Activated CD8-positive, alpha-beta T cell treated with anti-CD3 and anti-CD28 coated beads for 36 hours (primary cell): ENCODE data around the gene AP3B1. TPM values are rescaled to one million over a fixed set of nuclear protein-coding genes. Genes with fewer than 3 reads are reported as not detected.

Source experiments
- ATAC-seq: fragments of 200-7000 bp; cut with Tn5 transposase; one replicate; pipeline ENCODE4 v1.10.0; 2021; ENCODE audit warnings: mild to moderate bottlenecking, moderate library complexity
- CTCF ChIA-PET: fragments of 350-600 bp; sonication (Branson Sonifier 250); formaldehyde crosslinking; loops from one replicate; lab custom pipeline; 2021; ENCODE audit warnings: antibody characterized with exemption; lab: Charles Lee
- POLR2A ChIA-PET: fragments of 350-600 bp; sonication (Branson Sonifier 250); formaldehyde crosslinking; loops from one replicate; lab custom pipeline; 2021; ENCODE audit warnings: antibody characterized with exemption; lab: Charles Lee
- DNase-seq: peaks from one replicate; pipeline ENCODE4 v3.0.0-alpha.2; 2020
- H3K27ac Mint-ChIP-seq: one replicate; pipeline ENCODE4 v1.8.0; 2021; ENCODE audit warnings: mild to moderate bottlenecking, mixed read lengths
- H3K27me3 Mint-ChIP-seq: one replicate; pipeline ENCODE4 v1.8.0; 2021; ENCODE audit warnings: mixed read lengths
- H3K36me3 Mint-ChIP-seq: one replicate; pipeline ENCODE4 v1.8.0; 2021; ENCODE audit warnings: low read depth, mixed read lengths
- H3K4me1 Mint-ChIP-seq: one replicate; pipeline ENCODE4 v1.8.0; 2021; ENCODE audit warnings: low read depth, mixed read lengths
- H3K4me3 Mint-ChIP-seq: one replicate; pipeline ENCODE4 v1.8.0; 2021; ENCODE audit warnings: mild to moderate bottlenecking, moderate library complexity, mixed read lengths
- H3K9me3 Mint-ChIP-seq: one replicate; pipeline ENCODE4 v1.8.0; 2021; ENCODE audit warnings: mixed read lengths
- intact Hi-C: fragments of 100-400 bp; cut with micrococcal nuclease; formaldehyde crosslinking; loops from one replicate; pipeline ENCODE4 v1.10.0; 2022
- total RNA-seq, 2 experiments: library from RNA; stranded (reverse); gene quantifications; one replicate each; pipeline ENCODE4 v1.2.3, GENCODE V29; 2021
- TF ChIP-seq, protein P1 (sequence below): fragments of 200-600 bp; IDR thresholded peaks from one replicate; pipeline ENCODE4 v1.8.0; 2022; ENCODE audit warnings: antibody characterized with exemption, mild to moderate bottlenecking

AP3B1 gene
- total RNA-seq, 2 experiments from 2014 or later = 33.0 to 34.4 TPM

DNA sequence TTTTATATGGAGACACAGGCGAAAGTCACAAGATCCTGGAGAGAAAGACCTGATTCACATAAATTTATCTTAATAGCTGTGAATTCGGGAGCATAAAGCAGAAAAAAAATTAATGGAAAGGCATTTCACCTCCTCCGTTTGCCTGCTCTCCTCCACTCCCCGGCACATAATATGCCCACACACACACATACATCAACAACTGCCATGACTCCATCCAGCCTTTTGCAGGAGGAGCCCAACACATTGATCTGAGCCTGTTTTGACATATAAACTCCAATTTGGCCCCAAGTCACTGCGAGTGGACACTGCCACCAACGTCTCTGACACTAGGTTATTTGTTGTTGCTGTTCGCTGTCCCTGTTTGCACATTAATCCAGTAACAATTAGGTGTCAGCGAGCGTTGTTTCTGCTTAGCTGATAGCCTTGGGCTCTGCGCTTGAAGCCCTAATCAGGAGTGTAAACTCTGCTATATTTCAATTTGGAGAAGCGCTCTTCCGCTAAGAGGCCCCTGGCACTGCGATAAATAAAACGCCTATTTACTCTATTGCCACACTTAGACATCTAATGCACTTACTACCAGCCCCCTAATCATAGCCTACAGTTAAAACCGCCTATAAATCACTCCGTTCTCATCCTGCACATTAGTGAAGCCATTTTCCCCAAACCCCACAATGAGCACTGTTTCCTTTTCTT is 322.6 kb downstream of the AP3B1 start:
- DNase-seq = no peak
- Mint-ChIP-seq H3K36me3 (no peaks in the 10 kb centered on the region), H3K4me1 (peaks cover 8% of the 10 kb centered on the region), H3K27ac (no peak overlapping the region), H3K9me3 (no peaks in the 10 kb centered on the region), H3K27me3 (peaks cover 54% of the 10 kb centered on the region), H3K4me3 (peak overlapping the region; percentile 22)
- intact Hi-C loops = loop anchor here (5.0 to 10.0 kb wide), 2 partner anchors 117 to 335 kb away; partner anchors contain the start of gene OTP
- no peak for ATAC-seq
- ChIA-PET POLR2A (no interaction called here), CTCF (interaction anchor here (1.2 to 1.6 kb wide), 2 partner anchors 8 to 331 kb away, joined by 3 read pairs; no protein-coding TSS in a partner anchor)
- TF ChIP-seq, protein P1, sequence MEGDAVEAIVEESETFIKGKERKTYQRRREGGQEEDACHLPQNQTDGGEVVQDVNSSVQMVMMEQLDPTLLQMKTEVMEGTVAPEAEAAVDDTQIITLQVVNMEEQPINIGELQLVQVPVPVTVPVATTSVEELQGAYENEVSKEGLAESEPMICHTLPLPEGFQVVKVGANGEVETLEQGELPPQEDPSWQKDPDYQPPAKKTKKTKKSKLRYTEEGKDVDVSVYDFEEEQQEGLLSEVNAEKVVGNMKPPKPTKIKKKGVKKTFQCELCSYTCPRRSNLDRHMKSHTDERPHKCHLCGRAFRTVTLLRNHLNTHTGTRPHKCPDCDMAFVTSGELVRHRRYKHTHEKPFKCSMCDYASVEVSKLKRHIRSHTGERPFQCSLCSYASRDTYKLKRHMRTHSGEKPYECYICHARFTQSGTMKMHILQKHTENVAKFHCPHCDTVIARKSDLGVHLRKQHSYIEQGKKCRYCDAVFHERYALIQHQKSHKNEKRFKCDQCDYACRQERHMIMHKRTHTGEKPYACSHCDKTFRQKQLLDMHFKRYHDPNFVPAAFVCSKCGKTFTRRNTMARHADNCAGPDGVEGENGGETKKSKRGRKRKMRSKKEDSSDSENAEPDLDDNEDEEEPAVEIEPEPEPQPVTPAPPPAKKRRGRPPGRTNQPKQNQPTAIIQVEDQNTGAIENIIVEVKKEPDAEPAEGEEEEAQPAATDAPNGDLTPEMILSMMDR = no peak

DNA sequence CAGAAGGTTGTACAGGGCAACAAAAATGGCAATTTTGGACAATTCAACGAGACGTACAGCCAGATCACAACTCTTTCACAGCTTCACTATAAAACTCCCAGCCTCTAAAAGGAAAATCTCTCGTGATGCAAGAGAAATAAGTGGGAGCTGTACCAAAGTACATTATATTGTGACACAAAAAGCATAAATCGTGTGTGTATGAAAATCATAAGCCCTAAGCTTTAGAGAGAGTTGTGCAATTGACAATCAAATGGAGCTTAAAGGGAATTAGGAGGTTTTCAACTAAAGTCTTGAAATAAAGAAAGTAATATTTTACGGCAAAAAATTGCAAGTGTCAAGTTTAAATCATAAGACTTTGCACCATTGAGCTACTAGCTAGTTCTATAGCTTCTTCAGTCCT is 323.6 kb downstream of the AP3B1 start:
- POLR2A ChIA-PET = no interaction called here
- no peaks in the 10 kb centered on the region for H3K36me3 Mint-ChIP-seq

DNA sequence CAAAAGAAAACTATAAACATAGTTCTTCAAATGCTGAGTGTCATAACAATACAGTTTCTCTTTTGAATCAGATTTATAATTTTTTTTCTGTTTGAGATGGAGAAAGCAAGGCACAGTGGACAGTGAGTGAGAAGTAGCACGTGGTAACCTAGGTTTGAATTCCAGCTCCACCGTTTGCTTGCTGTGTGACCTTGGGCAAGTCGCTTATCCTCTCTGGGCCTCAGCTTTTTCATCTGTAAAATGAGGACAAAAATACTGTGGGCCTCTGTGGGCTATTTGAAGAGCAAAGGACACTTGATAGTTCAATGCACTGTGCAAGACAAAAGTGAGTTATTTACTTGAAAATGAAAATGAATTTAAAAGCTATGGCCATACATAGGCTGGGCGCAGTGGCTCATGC is 330.7 kb downstream of the AP3B1 start:
- intact Hi-C loops = no loop called here
- DNase-seq (no peak), ATAC-seq (no peak)
- TF ChIP-seq, protein P1 = no peak
- peaks cover 33% of the 10 kb centered on the region for H3K27me3 Mint-ChIP-seq
- H3K27ac Mint-ChIP-seq = no peak overlapping the region
- peaks cover 11% of the 10 kb centered on the region for H3K4me1 Mint-ChIP-seq
- POLR2A ChIA-PET = no interaction called here
- no peaks in the 10 kb centered on the region for H3K9me3 Mint-ChIP-seq
- H3K36me3 Mint-ChIP-seq = no peaks in the 10 kb centered on the region
- no peak overlapping the region for H3K4me3 Mint-ChIP-seq
- CTCF ChIA-PET = interaction anchor here (1.0 kb wide), 1 partner anchor 9 kb away, joined by 3 read pairs; no protein-coding TSS in a partner anchor

More for the DNA sequence above, 323.6 kb downstream of the AP3B1 start:
- Mint-ChIP-seq H3K9me3 (no peaks in the 10 kb centered on the region), H3K4me3 (no peak overlapping the region), H3K27me3 (peaks cover 54% of the 10 kb centered on the region), H3K4me1 (peaks cover 8% of the 10 kb centered on the region), H3K27ac (no peak overlapping the region)
- CTCF ChIA-PET = interaction anchor here (1.6 kb wide), 1 partner anchor 330 kb away, joined by 3 read pairs; no protein-coding TSS in a partner anchor
- intact Hi-C loops = loop anchor here (5.0 to 10.0 kb wide), 2 partner anchors 116 to 334 kb away; partner anchors contain the start of gene OTP
- TF ChIP-seq, protein P1 = no peak
- no peak for ATAC-seq
- no peak for DNase-seq

DNA sequence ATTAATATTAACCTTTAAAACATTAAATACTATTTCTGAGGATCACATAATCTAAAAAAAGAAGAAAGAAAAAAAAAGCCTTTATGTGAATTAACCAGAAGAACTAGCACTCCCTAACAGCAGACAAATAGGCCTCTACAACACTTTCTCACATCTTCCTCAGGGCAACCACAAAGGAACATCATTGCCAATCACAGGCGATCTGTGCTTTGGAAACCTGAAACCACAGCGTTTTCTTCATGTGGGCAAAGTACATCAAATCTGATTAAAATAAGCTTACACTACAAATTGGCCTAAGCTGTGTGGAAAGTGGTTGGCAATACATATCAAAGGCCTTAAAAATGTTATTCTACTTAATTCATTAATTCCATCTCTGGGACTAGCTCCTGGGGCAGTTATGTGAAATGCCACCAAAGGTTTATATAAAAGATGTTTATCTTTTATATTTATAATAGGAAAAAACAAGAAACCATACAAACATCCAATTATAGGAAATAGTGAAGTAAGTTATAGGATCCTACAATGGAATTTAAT is 333.6 kb downstream of the AP3B1 start:
- peaks cover 16% of the 10 kb centered on the region for H3K4me1 Mint-ChIP-seq
- POLR2A ChIA-PET = no interaction called here
- CTCF ChIA-PET = no interaction called here
- intact Hi-C loops = no loop called here
- no peaks in the 10 kb centered on the region for H3K36me3 Mint-ChIP-seq
- peak; percentile 29 for DNase-seq
- H3K9me3 Mint-ChIP-seq = no peaks in the 10 kb centered on the region
- H3K4me3 Mint-ChIP-seq = no peak overlapping the region
- H3K27ac Mint-ChIP-seq = no peak overlapping the region
- ATAC-seq = peak; percentile 17
- peaks cover 44% of the 10 kb centered on the region for H3K27me3 Mint-ChIP-seq
- TF ChIP-seq, protein P1 = no peak

DNA sequence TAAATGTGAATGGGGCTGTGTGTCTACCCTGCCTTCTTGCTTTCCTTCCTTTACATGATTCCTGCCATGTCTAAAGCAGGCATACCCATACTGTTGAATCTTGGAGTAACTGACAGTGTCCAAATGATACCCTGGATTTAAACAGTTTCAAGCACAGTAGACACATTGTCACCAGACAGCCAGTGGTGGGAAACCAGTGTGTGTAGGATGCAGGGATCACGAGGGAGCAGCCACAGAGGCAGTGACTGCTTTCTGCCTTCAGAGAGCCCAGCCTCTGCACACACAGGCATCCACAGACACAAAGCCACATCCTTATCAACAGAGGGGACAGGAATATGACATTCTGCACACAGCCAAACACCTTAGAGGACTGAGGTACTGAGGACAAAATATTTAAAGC is 334.2 kb downstream of the AP3B1 start:
- Mint-ChIP-seq H3K9me3 (no peaks in the 10 kb centered on the region), H3K36me3 (no peaks in the 10 kb centered on the region), H3K27ac (no peak overlapping the region), H3K4me1 (peaks cover 16% of the 10 kb centered on the region), H3K4me3 (no peak overlapping the region), H3K27me3 (peaks cover 46% of the 10 kb centered on the region)
- no peak for DNase-seq
- TF ChIP-seq, protein P1 = no peak
- ATAC-seq = no peak
- POLR2A ChIA-PET = no interaction called here
- intact Hi-C loops = no loop called here
- CTCF ChIA-PET = no interaction called here
